T-cell (primary cell): ENCODE data around the gene CTPS1. TPM values are rescaled to one million over a fixed set of nuclear protein-coding genes. Genes with fewer than 3 reads are reported as not detected.
A peak's percentile ranks its signal among the peaks of the same experiment; 100 is the strongest.

Source experiments
- ATAC-seq, 4 experiments: fragments of 200-7000 bp in 3 of 4; fragments of 150-1000 bp in 1 of 4; cut with Tn5 transposase; replicated peaks in 1 of 4; 1 replicate in 3 of 4; 2 replicates in 1 of 4; pipeline ENCODE4 v1.10.0; 2021; ENCODE audit warnings: moderate library complexity in 3 of 4, mild to moderate bottlenecking in 2 of 4, moderate number of reproducible peaks in 1 of 4
- CTCF ChIA-PET, 2 donors: fragments of 300-600 bp; sonication (Branson Sonifier 250); formaldehyde crosslinking; loops; one replicate each; lab custom pipeline; 2022; ENCODE audit warnings: antibody characterized with exemption in 2 of 2; lab: Charles Lee
- POLR2A ChIA-PET, 2 donors: fragments of 300-600 bp; sonication (Branson Sonifier 250); formaldehyde crosslinking; loops; one replicate each; lab custom pipeline; 2022; ENCODE audit warnings: antibody characterized with exemption in 2 of 2; lab: Charles Lee
- DNase-seq, 35 experiments: peaks; one replicate each; pipeline versions ENCODE4 v3.0.0 to v3.0.0-alpha.2; 2013 to 2023
- H3K27ac ChIP-seq: one replicate; pipeline ENCODE4 v1.5.1; 2013; ENCODE audit warnings: low read length
- H3K27me3 ChIP-seq, 2 experiments: replicated peaks in 1 of 2; 1 replicate in 1 of 2; 2 replicates in 1 of 2; pipeline versions ENCODE4 v1.6.1 to v1.7.0; 2013; ENCODE audit warnings: low read length in 1 of 2, mixed read lengths in 1 of 2; ENCODE audit not compliant: control insufficient read depth in 2 of 2, insufficient read depth in 2 of 2; ENCODE audit errors: extremely low read depth in 1 of 2
- H3K36me3 ChIP-seq, 2 donors: 1 replicate in 1 of 2; 2 replicates in 1 of 2; pipeline versions ENCODE4 v1.6.1 to v1.7.0; 2013; ENCODE audit warnings: low read length in 1 of 2; ENCODE audit not compliant: control insufficient read depth in 2 of 2, insufficient read depth in 1 of 2; ENCODE audit errors: extremely low read depth in 1 of 2
- H3K4me1 ChIP-seq, 2 experiments: 1 replicate in 1 of 2; 2 replicates in 1 of 2; pipeline versions ENCODE4 v1.6.1 to v1.7.0; 2013; ENCODE audit warnings: low read length in 2 of 2, mixed read lengths in 1 of 2; ENCODE audit not compliant: insufficient read depth in 2 of 2, control insufficient read depth in 1 of 2; ENCODE audit errors: extremely low read depth in 1 of 2
- H3K4me3 ChIP-seq, 2 donors: 1 replicate in 1 of 2; 2 replicates in 1 of 2; pipeline versions ENCODE4 v1.5.1 to v1.7.0; 2013; ENCODE audit warnings: mild to moderate bottlenecking in 2 of 2, low read length in 1 of 2, moderate library complexity in 1 of 2; ENCODE audit not compliant: control insufficient read depth in 1 of 2; ENCODE audit errors: extremely low read depth in 1 of 2
- H3K9me3 ChIP-seq: 2 replicates; pipeline ENCODE4 v1.7.0; 2013
- H3K27ac Mint-ChIP-seq, 2 donors: one replicate each; pipeline ENCODE4 v1.8.0; 2020 to 2021; ENCODE audit warnings: mild to moderate bottlenecking in 2 of 2, mixed read lengths in 2 of 2
- H3K27me3 Mint-ChIP-seq, 2 donors: one replicate each; pipeline ENCODE4 v1.8.0; 2021 to 2022; ENCODE audit warnings: mixed read lengths in 2 of 2
- H3K36me3 Mint-ChIP-seq: one replicate; pipeline ENCODE4 v1.8.0; 2021; ENCODE audit warnings: mixed read lengths
- H3K4me1 Mint-ChIP-seq, 3 donors: one replicate each; pipeline ENCODE4 v1.8.0; 2020 to 2022; ENCODE audit warnings: mixed read lengths in 3 of 3, mild to moderate bottlenecking in 1 of 3
- H3K4me3 Mint-ChIP-seq, 3 donors: one replicate each; pipeline ENCODE4 v1.8.0; 2020 to 2022; ENCODE audit warnings: mild to moderate bottlenecking in 3 of 3, mixed read lengths in 3 of 3, moderate library complexity in 3 of 3
- H3K9me3 Mint-ChIP-seq, 3 donors: one replicate each; pipeline ENCODE4 v1.8.0; 2020 to 2022; ENCODE audit warnings: mixed read lengths in 3 of 3
- WGBS: methylation state at CpG from one replicate; pipeline ENCODE4 v1.1.5; 2013; ENCODE audit warnings: missing lambda C conversion rate; ENCODE audit not compliant: insufficient coverage; 5-methylcytosine and 5-hydroxymethylcytosine counted together
- total RNA-seq, 35 experiments: library from RNA in 6 of 35; stranded (reverse) in 6 of 35; fragments of 120-200 nt in 1 of 35; gene quantifications; one replicate each; pipeline versions ENCODE4 v1.2.1 to v1.2.4 and lab custom pipeline; 2013 to 2026

The CTPS1 gene
- total RNA-seq, 5 donors from 2014 or later (not counting 1 experiment from before 2014, with no cell fraction given): 26.0 to 57.2 (median 29.1) TPM

DNA sequence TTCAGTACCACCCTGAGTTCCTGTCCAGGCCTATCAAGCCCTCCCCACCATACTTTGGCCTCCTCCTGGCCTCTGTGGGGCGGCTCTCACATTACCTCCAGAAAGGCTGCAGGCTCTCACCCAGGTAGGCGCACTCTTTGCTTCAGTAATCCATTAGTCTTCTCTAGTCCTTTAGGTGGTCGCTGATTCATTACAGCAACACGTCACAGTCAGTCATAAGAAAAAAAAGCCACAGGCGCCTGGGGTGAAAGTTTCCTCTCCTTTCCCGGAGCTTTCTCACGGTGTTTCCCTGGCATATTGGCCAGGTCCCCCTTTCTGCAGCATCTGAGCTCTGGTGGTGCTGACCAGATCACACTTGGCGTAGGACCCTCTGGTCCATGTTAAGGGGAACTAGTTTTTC lies 30.0 kb downstream of the CTPS1 start:
- Mint-ChIP-seq H3K4me1 (peaks cover 5 to 8% (median 7%) of the 10 kb centered on the region in 3 donors), H3K36me3 (peaks cover 62% of the 10 kb centered on the region), H3K27ac (no peak overlapping the region), H3K4me3 (no peak overlapping the region), H3K9me3 (no peaks in the 10 kb centered on the region), H3K27me3 (no peaks in the 10 kb centered on the region)
- H3K27me3 ChIP-seq: no peaks in the 10 kb centered on the region
- no peak for ATAC-seq
- no peak for DNase-seq
- H3K27ac ChIP-seq: no peak overlapping the region
- WGBS: 92% methylated on average over 4 of the region's 8 CpGs
- no peak overlapping the region for H3K4me3 ChIP-seq
- CTCF ChIA-PET: no interaction called here
- H3K36me3 ChIP-seq: peaks cover 33 to 70% of the 10 kb centered on the region in 2 donors
- POLR2A ChIA-PET: interaction anchor here in 1 of 2 donors (0.6 kb wide), 1 partner anchor 972 kb away, joined by 3 read pairs; no protein-coding TSS in a partner anchor
- H3K4me1 ChIP-seq: no peaks in the 10 kb centered on the region
- no peaks in the 10 kb centered on the region for H3K9me3 ChIP-seq

- POLR2A ChIA-PET: no interaction called here
Observed at GRCh38 chr1:41010345-41010744, 30.8 kb downstream of the CTPS1 start.

DNA sequence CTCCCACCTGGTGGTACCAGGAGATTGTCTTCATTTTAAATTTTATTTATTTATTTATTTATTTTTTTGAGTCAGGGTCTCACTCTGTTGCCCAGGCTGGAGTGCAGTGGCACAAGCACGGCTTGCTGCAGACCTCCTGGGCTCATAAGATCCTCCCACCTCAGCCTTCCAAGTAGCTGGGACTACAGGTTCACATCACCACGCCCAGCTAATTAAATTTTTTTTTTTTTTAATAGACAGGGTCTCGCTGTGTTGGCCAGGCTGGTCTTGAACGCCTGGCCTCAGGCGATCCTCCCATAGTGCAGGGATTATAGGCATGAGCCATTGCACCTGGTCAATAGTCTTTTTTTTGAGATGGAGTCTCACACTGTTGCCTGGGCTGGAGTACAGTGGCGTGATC lies 33.5 kb downstream of the CTPS1 start:
- Histone ChIP-seq H3K36me3 (peaks cover 22 to 51% of the 10 kb centered on the region in 2 donors), H3K9me3 (no peaks in the 10 kb centered on the region), H3K27ac (no peak overlapping the region), H3K4me1 (peaks cover 0 to 3% of the 10 kb centered on the region in 2 experiments), H3K27me3 (no peaks in the 10 kb centered on the region), H3K4me3 (no peak overlapping the region)
- DNase-seq (no peak), ATAC-seq (no peak)
- peaks cover 41% of the 10 kb centered on the region for H3K36me3 Mint-ChIP-seq
- H3K4me3 Mint-ChIP-seq: no peak overlapping the region
- no peaks in the 10 kb centered on the region for H3K27me3 Mint-ChIP-seq
- H3K27ac Mint-ChIP-seq: no peak overlapping the region
- H3K4me1 Mint-ChIP-seq: peaks cover 11 to 16% (median 12%) of the 10 kb centered on the region in 3 donors
- CTCF ChIA-PET: interaction anchor here in 1 of 2 donors (0.6 kb wide), 1 partner anchor 347 kb away, joined by 3 read pairs; no protein-coding TSS in a partner anchor
- H3K9me3 Mint-ChIP-seq: no peaks in the 10 kb centered on the region
- POLR2A ChIA-PET: no interaction called here
- WGBS: 100% methylated on average over 5 of the region's 6 CpGs

More at GRCh38 chr1:41010345-41010744, 30.8 kb downstream of the CTPS1 start:
- DNase-seq: no peak
- Mint-ChIP-seq H3K36me3 (peaks cover 62% of the 10 kb centered on the region), H3K27ac (no peak overlapping the region), H3K4me3 (no peak overlapping the region), H3K9me3 (no peaks in the 10 kb centered on the region), H3K4me1 (peaks cover 11 to 16% (median 12%) of the 10 kb centered on the region in 3 donors), H3K27me3 (no peaks in the 10 kb centered on the region)
- Histone ChIP-seq H3K9me3 (no peaks in the 10 kb centered on the region), H3K4me3 (no peak overlapping the region), H3K27me3 (no peaks in the 10 kb centered on the region), H3K36me3 (peaks cover 36 to 71% of the 10 kb centered on the region in 2 donors), H3K4me1 (peaks cover 0 to 3% of the 10 kb centered on the region in 2 experiments), H3K27ac (no peak overlapping the region)
- no peak for ATAC-seq
- CTCF ChIA-PET: no interaction called here
- WGBS: 100% methylated on average over 1 of the region's 1 CpG

GRCh38 chr1:41013796-41014195 lies 34.3 kb downstream of the CTPS1 start:
- Mint-ChIP-seq H3K27me3 (no peaks in the 10 kb centered on the region), H3K36me3 (peaks cover 34% of the 10 kb centered on the region), H3K27ac (no peak overlapping the region), H3K4me1 (peaks cover 11 to 16% (median 12%) of the 10 kb centered on the region in 3 donors), H3K4me3 (no peak overlapping the region), H3K9me3 (no peaks in the 10 kb centered on the region)
- no peaks in the 10 kb centered on the region for H3K27me3 ChIP-seq
- H3K27ac ChIP-seq: no peak overlapping the region
- peaks cover 0 to 3% of the 10 kb centered on the region in 2 experiments for H3K4me1 ChIP-seq
- ChIA-PET CTCF (no interaction called here), POLR2A (no interaction called here)
- H3K4me3 ChIP-seq: no peak overlapping the region
- DNase-seq (no peak), ATAC-seq (no peak)
- 97% methylated on average over 6 of the region's 7 CpGs for WGBS
- no peaks in the 10 kb centered on the region for H3K9me3 ChIP-seq
- H3K36me3 ChIP-seq: peaks cover 25 to 43% of the 10 kb centered on the region in 2 donors

- peaks cover 29% of the 10 kb centered on the region for H3K36me3 Mint-ChIP-seq
- ChIA-PET POLR2A (no interaction called here), CTCF (no interaction called here)
- H3K27ac Mint-ChIP-seq: peak overlapping the region; percentile 24 to 71
- H3K4me1 ChIP-seq: peaks cover 0 to 3% of the 10 kb centered on the region in 2 experiments
- H3K4me1 Mint-ChIP-seq: peaks cover 11 to 16% (median 12%) of the 10 kb centered on the region in 3 donors
- H3K4me3 Mint-ChIP-seq: no peak overlapping the region
- peak in 1 of 35 experiments; percentile 16 for DNase-seq
- H3K9me3 Mint-ChIP-seq: no peaks in the 10 kb centered on the region
- no peak overlapping the region for H3K4me3 ChIP-seq
- peak in 1 of 4 experiments; percentile 8 for ATAC-seq
- H3K36me3 ChIP-seq: peaks cover 16 to 33% of the 10 kb centered on the region in 2 donors
- H3K27ac ChIP-seq: no peak overlapping the region
- 64% methylated on average over 8 of the region's 8 CpGs for WGBS
- H3K27me3 ChIP-seq: no peaks in the 10 kb centered on the region
- H3K27me3 Mint-ChIP-seq: no peaks in the 10 kb centered on the region
- H3K9me3 ChIP-seq: no peaks in the 10 kb centered on the region
Observed at GRCh38 chr1:41014871-41015270, 35.4 kb downstream of the CTPS1 start.

- ChIA-PET CTCF (no interaction called here), POLR2A (no interaction called here)
- Mint-ChIP-seq H3K4me3 (no peak overlapping the region), H3K27ac (peak overlapping the region; percentile 24 to 71), H3K27me3 (no peaks in the 10 kb centered on the region), H3K4me1 (peaks cover 11 to 16% (median 12%) of the 10 kb centered on the region in 3 donors), H3K36me3 (peaks cover 24% of the 10 kb centered on the region), H3K9me3 (no peaks in the 10 kb centered on the region)
- Histone ChIP-seq H3K4me3 (no peak overlapping the region), H3K27ac (no peak overlapping the region), H3K9me3 (no peaks in the 10 kb centered on the region), H3K4me1 (peaks cover 0 to 3% of the 10 kb centered on the region in 2 experiments), H3K36me3 (peaks cover 14 to 27% of the 10 kb centered on the region in 2 donors), H3K27me3 (no peaks in the 10 kb centered on the region)
- WGBS: 87% methylated on average over 3 of the region's 5 CpGs
- ATAC-seq (no peak), DNase-seq (no peak)
Observed at GRCh38 chr1:41015281-41015896, 35.9 kb downstream of the CTPS1 start.
